ENCODE results near the gene RICTOR.

Gene RICTOR

GRCh38 chr5:39074017-39074814 is at the start of gene RICTOR:
Gene RICTOR, minus strand, starts transcription at chr5:39074399. Its CDS starts 22 bp downstream, at chr5:39074377.
- peak; percentile 91 for DNase-seq (ENCODE audit: low spot score)

GRCh38 chr5:39121922-39122321 is 47.7 kb upstream of the RICTOR start:
- DNase-seq (ENCODE audit: low spot score) = no peak

GRCh38 chr5:39121315-39121714 is 47.1 kb upstream of the RICTOR start:
- DNase-seq (ENCODE audit: low spot score) = no peak

DNA sequence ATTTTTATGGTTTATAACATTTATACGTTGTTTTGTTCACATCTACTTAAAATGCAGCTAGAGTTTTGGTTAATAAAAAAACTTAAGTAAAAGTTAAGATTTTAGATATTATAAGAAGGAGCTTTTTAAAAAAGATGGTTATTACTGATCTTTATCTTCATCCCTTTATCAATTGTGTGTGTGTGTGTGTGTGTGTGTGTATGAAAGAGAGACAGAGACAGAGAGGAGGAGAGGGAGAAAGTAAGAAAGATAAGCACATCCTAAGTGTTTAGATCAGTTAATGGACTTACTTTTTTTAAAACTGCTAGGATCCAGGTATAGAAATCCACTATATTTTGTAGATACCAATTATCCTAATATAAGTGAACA is 45.8 kb upstream of the RICTOR start:
- no peak for DNase-seq (ENCODE audit: low spot score)

GRCh38 chr5:39119404-39120051 is 45.3 kb upstream of the RICTOR start:
- no peak for DNase-seq (ENCODE audit: low spot score)

GRCh38 chr5:39118638-39119037 is 44.4 kb upstream of the RICTOR start:
- DNase-seq (ENCODE audit: low spot score) = no peak

GRCh38 chr5:39117401-39117800 is 43.2 kb upstream of the RICTOR start:
- DNase-seq (ENCODE audit: low spot score) = no peak

- no peak for DNase-seq (ENCODE audit: low spot score)
These were observed 42.4 kb upstream of the RICTOR start for GRCh38 chr5:39116344-39117170.

DNA sequence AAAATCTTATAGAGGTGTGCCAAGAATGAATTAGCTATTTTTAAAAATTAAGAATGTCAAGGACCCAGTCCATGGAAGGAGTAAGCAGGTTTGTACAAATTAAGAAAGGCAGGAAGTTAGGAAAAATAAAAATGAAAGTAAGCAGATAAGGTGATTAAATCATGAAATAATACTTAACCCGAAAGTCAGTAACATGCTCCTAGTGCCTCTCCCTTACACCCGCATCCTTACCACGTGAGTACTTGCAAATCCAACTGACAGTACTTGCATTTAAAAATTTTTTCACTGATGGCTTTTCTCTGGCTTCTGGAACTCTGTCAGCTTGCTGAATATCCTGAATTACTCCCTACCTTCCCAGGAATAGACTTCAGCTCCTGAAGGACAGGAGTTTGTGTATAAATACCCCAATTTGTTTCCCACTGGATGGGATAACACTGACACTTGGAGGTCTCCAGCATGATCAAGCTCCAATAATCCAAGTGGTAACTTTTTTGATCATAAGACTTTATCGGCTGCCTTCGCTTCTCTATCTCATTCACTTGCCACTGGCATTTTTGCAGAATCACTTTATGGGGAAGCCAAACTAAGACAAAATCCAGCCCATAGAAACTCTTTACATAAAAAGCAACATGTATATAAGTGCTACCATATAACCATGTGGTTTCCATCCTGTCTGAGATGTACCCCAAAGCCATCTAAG is 41.6 kb upstream of the RICTOR start:
- no peak for DNase-seq (ENCODE audit: low spot score)

- DNase-seq (ENCODE audit: low spot score) = no peak
These were observed 40.0 kb upstream of the RICTOR start for GRCh38 chr5:39114155-39114554.

DNA sequence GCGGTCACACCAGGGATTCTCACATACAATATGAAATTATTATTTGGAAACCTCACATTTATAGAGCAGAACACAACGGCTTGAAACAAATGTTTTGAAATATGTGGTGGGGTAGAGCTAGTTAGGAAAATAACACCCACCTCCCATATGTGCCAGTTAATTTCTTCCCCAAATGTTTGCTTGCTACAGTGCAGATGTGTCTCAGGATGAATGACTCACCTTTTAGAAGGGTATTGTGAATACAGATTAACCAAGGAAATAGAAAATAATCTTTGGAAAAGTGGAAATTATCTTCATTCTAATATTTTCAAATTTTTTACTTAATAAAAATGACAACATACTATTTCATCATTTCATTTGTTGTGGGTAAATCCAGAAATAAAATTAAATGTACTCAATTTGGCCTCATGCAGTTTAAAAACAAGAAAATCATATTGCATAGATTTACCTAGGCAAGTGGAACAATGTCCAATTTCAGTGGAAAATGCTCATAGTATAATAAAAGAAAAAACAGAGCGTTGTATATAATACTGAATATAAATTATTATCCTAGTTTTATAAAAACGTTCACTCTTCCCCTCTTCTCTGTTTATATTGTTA is 39.3 kb upstream of the RICTOR start:
- no peak for DNase-seq (ENCODE audit: low spot score)

DNA sequence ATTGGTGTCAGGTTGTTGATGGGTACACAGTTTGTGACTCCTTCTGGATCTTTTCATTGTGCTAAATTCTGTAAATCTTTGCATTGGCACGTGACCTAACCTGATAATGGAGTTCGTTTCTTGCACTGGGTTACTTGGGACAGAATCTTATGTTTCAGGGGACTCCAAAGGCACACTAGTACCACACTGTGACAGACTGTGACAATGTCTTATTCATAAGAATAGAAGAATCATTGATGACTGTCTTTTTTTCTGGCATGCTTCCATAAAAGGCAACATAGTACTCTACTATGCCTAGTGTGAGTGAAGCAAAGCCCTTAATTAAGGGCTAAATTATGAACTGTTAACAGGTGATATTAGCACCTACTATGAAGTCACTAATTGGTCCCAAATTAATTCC is 35.4 kb upstream of the RICTOR start:
- no peak for DNase-seq (ENCODE audit: low spot score)

- DNase-seq (ENCODE audit: low spot score) = no peak
These were observed 34.8 kb upstream of the RICTOR start for GRCh38 chr5:39108987-39109386.

- no peak for DNase-seq (ENCODE audit: low spot score)
These were observed 33.2 kb upstream of the RICTOR start for GRCh38 chr5:39107350-39107749.

DNA sequence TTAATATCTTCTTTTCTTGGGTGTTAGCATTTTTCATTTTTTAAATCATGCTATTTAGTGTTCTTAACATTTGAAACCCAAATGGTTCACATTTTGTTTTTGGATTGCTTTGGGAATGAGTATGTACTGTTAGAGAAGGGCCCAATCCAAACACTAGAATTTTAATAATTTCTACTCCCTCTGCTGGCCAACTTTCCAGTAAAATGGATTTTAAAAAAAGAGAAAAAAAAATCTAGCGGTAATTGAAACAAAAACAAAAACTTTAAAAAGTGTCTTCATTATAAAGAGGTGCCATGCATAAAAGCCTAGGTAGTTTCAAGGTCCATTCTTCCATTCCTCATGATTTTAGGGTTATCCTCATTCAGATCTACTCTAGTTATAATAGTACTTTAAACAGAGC is 32.1 kb upstream of the RICTOR start:
- no peak for DNase-seq (ENCODE audit: low spot score)

GRCh38 chr5:39104221-39104620 is 30.0 kb upstream of the RICTOR start:
- no peak for DNase-seq (ENCODE audit: low spot score)

DNA sequence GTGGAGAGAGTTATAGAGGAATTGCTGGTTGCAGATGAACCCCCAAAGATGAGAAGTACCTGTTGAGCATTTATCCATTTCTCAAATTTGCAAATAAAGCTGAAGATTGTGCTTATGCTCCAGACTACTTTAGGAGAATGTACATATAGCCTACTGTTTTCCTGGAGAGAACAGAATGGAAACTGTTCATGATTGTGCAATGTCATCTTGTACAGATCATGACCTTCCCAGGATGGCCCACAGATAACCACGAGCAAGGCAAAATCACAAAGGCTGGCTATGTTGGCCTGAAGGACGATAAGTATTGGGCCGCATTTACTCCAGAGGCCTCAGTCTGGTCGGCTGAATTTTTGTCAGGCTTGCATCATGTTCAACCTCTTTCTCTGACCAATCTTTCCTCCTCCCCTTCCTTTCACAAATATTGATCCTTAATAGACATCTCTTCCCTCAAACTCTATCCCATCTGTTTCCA is 28.5 kb upstream of the RICTOR start:
- no peak for DNase-seq (ENCODE audit: low spot score)

GRCh38 chr5:39100851-39101396 is 26.7 kb upstream of the RICTOR start:
- no peak for DNase-seq (ENCODE audit: low spot score)

GRCh38 chr5:39100301-39100850 is 26.2 kb upstream of the RICTOR start:
- DNase-seq (ENCODE audit: low spot score) = no peak

DNA sequence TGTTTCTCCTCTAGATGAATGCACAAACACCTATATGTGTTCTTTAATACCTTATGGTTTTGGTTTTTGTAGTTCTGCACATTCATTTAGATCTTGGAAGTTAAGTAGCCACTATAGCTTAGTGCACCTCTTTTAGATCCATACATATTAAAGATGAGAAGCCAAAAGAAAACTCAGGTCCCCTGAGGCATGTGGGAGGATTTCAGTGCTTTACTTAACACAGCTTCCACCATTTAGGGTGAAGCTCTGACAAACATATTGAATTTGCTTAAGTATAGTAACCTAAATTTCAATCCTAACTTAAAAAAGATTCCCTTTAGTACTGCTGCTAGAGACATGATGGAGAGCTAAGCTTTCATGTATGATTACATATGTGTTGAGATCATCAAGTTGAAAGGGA is 25.6 kb upstream of the RICTOR start:
- no peak for DNase-seq (ENCODE audit: low spot score)

GRCh38 chr5:39093352-39093751 is 19.2 kb upstream of the RICTOR start:
- DNase-seq (ENCODE audit: low spot score) = no peak

Data from CD4-positive, alpha-beta T cell treated with Interleukin-15 for 4 hours (primary cell).